ENCODE data around the gene CACNA1I.

The CACNA1I gene

GRCh38 chr22:39703928-39704639, 133.5 kb downstream of the CACNA1I start:
- H3K36me3 ChIP-seq (ENCODE audit: low read length) = no peaks in the 10 kb centered on the region
- H3K79me2 ChIP-seq (ENCODE audit: insufficient read depth, low read length) = no peaks in the 10 kb centered on the region
- no peak overlapping the region for H3K9ac ChIP-seq (ENCODE audit: low read length)
- no peaks in the 10 kb centered on the region for H3K27me3 ChIP-seq (ENCODE audit: low read length)
- no peak for TF ChIP-seq CTCF (IDR thresholded peaks at IDR 0.05; ENCODE audit: insufficient read depth, low read length, poor library complexity, severe bottlenecking)
- no peak for TF ChIP-seq EZH2phosphoT487 (conservative IDR thresholded peaks at IDR 0.05; ENCODE audit: low read length)
- H4K20me1 ChIP-seq (ENCODE audit: low read depth, low read length) = no peaks in the 10 kb centered on the region
- no peak overlapping the region for H3K4me3 ChIP-seq (ENCODE audit: insufficient read depth, low read length, poor library complexity, severe bottlenecking)
- H3F3A ChIP-seq (ENCODE audit: insufficient read depth) = no peaks in the 10 kb centered on the region
- no peaks in the 10 kb centered on the region for H3K9me2 ChIP-seq (replicated peaks; ENCODE audit: insufficient read depth, low read length)
- H2AFZ ChIP-seq (ENCODE audit: low read depth, low read length, severe bottlenecking) = no peak overlapping the region
- no peak overlapping the region for H3K4me2 ChIP-seq (ENCODE audit: low read depth, low read length, poor library complexity, severe bottlenecking)
- H3K9me3 ChIP-seq (ENCODE audit: insufficient read depth, low read length) = no peaks in the 10 kb centered on the region
- no peak overlapping the region for H3K27ac ChIP-seq (ENCODE audit: low read depth, low read length)

DNA sequence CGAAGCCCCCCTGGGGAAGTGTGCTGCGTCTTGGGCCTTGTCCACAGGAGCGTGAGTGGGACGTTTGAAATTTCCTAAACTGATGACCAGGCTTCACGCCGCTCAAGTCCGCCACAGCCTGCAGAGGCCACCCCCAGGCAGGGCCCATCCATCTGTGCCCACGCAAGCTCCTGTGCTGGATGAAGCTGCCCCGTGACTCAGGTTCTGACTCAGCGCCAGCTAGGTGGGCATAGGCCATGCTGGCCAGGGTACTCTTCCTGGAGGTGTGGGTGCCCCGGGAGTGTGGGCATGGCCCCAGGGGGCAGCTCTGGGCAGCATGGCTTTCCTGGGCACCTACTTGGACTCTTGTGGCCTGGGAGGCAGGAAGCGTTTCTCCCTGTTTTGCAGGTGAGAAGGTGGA, 134.8 kb downstream of the CACNA1I start:
- Histone ChIP-seq H3K27ac (ENCODE audit: low read depth, low read length) (no peak overlapping the region), H3K27me3 (ENCODE audit: low read length) (no peaks in the 10 kb centered on the region)
- TF ChIP-seq CTCF (IDR thresholded peaks at IDR 0.05; ENCODE audit: insufficient read depth, low read length, poor library complexity, severe bottlenecking) (no peak), EZH2phosphoT487 (conservative IDR thresholded peaks at IDR 0.05; ENCODE audit: low read length) (no peak)

DNA sequence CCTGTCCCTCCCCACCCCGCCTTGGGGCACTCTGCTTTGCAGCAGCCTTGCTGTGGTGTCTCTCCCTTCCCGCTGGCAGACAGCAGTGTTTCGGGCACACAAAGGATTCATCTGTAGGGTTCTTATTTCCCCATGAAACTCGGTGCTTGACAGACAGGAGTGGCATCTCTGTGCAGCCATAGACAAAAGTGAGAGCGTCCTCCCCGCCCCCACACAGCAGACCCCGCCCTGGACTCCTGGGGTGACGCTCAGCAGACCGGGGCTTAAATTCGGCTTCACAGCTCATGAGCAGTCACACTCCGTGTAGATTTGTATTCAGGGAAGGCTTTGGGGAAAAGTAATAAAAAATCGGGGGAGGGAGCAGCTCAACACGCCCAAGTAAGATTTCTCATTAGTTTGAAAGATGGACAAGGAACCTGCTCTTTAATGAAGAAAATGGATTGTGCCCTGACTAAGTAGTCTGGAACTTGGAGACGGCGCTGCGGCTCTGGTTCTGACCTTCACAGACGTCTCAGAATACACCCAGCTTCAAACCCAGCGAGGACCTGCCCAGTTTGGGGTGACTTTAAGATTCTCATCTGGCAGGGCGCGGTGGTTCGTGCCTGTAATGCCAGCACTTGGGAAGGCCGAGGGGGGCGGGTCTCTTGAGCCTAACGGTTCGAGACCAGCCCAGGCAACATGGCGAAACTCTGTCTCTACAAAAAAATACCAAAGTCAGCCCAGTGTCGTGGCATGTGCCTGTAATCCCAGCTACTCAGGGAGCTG, 136.0 kb downstream of the CACNA1I start:
- H3K27me3 ChIP-seq (ENCODE audit: low read length) = no peaks in the 10 kb centered on the region
- no peak overlapping the region for H3K4me2 ChIP-seq (ENCODE audit: low read depth, low read length, poor library complexity, severe bottlenecking)
- no peaks in the 10 kb centered on the region for H4K20me1 ChIP-seq (ENCODE audit: low read depth, low read length)
- H2AFZ ChIP-seq (ENCODE audit: low read depth, low read length, severe bottlenecking) = no peak overlapping the region
- TF ChIP-seq CTCF (IDR thresholded peaks at IDR 0.05; ENCODE audit: insufficient read depth, low read length, poor library complexity, severe bottlenecking) (no peak), EZH2phosphoT487 (conservative IDR thresholded peaks at IDR 0.05; ENCODE audit: low read length) (no peak)
- H3K9me3 ChIP-seq (ENCODE audit: insufficient read depth, low read length) = no peaks in the 10 kb centered on the region
- H3K9ac ChIP-seq (ENCODE audit: low read length) = no peak overlapping the region
- H3K4me3 ChIP-seq (ENCODE audit: insufficient read depth, low read length, poor library complexity, severe bottlenecking) = no peak overlapping the region
- no peaks in the 10 kb centered on the region for H3K9me2 ChIP-seq (replicated peaks; ENCODE audit: insufficient read depth, low read length)
- no peaks in the 10 kb centered on the region for H3F3A ChIP-seq (ENCODE audit: insufficient read depth)
- H3K36me3 ChIP-seq (ENCODE audit: low read length) = no peaks in the 10 kb centered on the region
- no peaks in the 10 kb centered on the region for H3K79me2 ChIP-seq (ENCODE audit: insufficient read depth, low read length)
- H3K27ac ChIP-seq (ENCODE audit: low read depth, low read length) = no peak overlapping the region

More for the DNA sequence above, 134.8 kb downstream of the CACNA1I start:
- Histone ChIP-seq H4K20me1 (ENCODE audit: low read depth, low read length) (no peaks in the 10 kb centered on the region), H3K4me2 (ENCODE audit: low read depth, low read length, poor library complexity, severe bottlenecking) (no peak overlapping the region), H3K79me2 (ENCODE audit: insufficient read depth, low read length) (no peaks in the 10 kb centered on the region), H3K9me3 (ENCODE audit: insufficient read depth, low read length) (no peaks in the 10 kb centered on the region), H2AFZ (ENCODE audit: low read depth, low read length, severe bottlenecking) (no peak overlapping the region), H3K4me3 (ENCODE audit: insufficient read depth, low read length, poor library complexity, severe bottlenecking) (no peak overlapping the region), H3K9me2 (replicated peaks; ENCODE audit: insufficient read depth, low read length) (no peaks in the 10 kb centered on the region), H3K36me3 (ENCODE audit: low read length) (no peaks in the 10 kb centered on the region), H3K9ac (ENCODE audit: low read length) (no peak overlapping the region), H3F3A (ENCODE audit: insufficient read depth) (no peaks in the 10 kb centered on the region)

Measured in SU-DHL-6 (cell line).